Astrocyte (in vitro differentiated cells and primary cell): Measurements from ENCODE around the gene ABHD17B. TPM values are rescaled to one million over a fixed set of nuclear protein-coding genes. Genes with fewer than 3 reads are reported as not detected.

Experiments used
- DNase-seq: peaks from one replicate; pipeline ENCODE4 v3.0.0-alpha.2; 2010; ENCODE audit warnings: low read depth
- FAIRE-seq: peaks from 2 replicates; lab custom pipeline; 2011; peaks lifted over from hg19 to GRCh38; lab: Jason Lieb, UNC
- H2AFZ ChIP-seq: 2 replicates; pipeline ENCODE4 v1.6.0; 2012; ENCODE audit warnings: low read depth, low read length, inconsistent platforms
- H3K27ac ChIP-seq: 2 replicates; pipeline ENCODE4 v1.5.1; 2011; ENCODE audit warnings: low read depth, low read length, inconsistent platforms
- H3K27me3 ChIP-seq: 2 replicates; pipeline ENCODE4 v1.6.0; 2011; ENCODE audit warnings: low read length, inconsistent platforms; ENCODE audit not compliant: insufficient read depth
- H3K36me3 ChIP-seq: 2 replicates; pipeline ENCODE4 v1.5.1; 2011; ENCODE audit warnings: low read length, inconsistent platforms; ENCODE audit not compliant: insufficient read depth
- H3K4me1 ChIP-seq: 2 replicates; pipeline ENCODE4 v1.5.1; 2011; ENCODE audit warnings: low read length, inconsistent platforms; ENCODE audit not compliant: insufficient read depth
- H3K4me2 ChIP-seq: 2 replicates; pipeline ENCODE4 v1.6.0; 2012; ENCODE audit warnings: low read length, inconsistent platforms
- H3K4me3 ChIP-seq: 2 replicates; pipeline ENCODE4 v1.5.1; 2011; ENCODE audit warnings: low read depth, mild to moderate bottlenecking, low read length, inconsistent platforms; ENCODE audit not compliant: insufficient read depth
- H3K79me2 ChIP-seq: 2 replicates; pipeline ENCODE4 v1.6.0; 2012; ENCODE audit warnings: mild to moderate bottlenecking, low read length, inconsistent platforms; ENCODE audit not compliant: insufficient read depth
- H3K9ac ChIP-seq: 2 replicates; pipeline ENCODE4 v1.6.0; 2012; ENCODE audit warnings: mild to moderate bottlenecking, low read length, inconsistent platforms
- H3K9me3 ChIP-seq: 2 replicates; pipeline ENCODE4 v1.5.1; 2012; ENCODE audit warnings: low read depth, mild to moderate bottlenecking, low read length, inconsistent platforms; ENCODE audit not compliant: insufficient read depth
- H4K20me1 ChIP-seq: 2 replicates; pipeline ENCODE4 v1.6.0; 2012; ENCODE audit warnings: low read length, inconsistent platforms; ENCODE audit not compliant: insufficient read depth
- H3K27ac Mint-ChIP-seq: one replicate; pipeline ENCODE4 v1.8.0; 2021; ENCODE audit warnings: mild to moderate bottlenecking, mixed read lengths; ENCODE audit not compliant: unreplicated experiment
- H3K27me3 Mint-ChIP-seq: one replicate; pipeline ENCODE4 v1.8.0; 2021; ENCODE audit warnings: low read depth, mixed read lengths; ENCODE audit not compliant: unreplicated experiment
- H3K36me3 Mint-ChIP-seq: one replicate; pipeline ENCODE4 v1.8.0; 2021; ENCODE audit warnings: low read depth, mixed read lengths; ENCODE audit not compliant: unreplicated experiment
- H3K4me1 Mint-ChIP-seq: one replicate; pipeline ENCODE4 v1.8.0; 2021; ENCODE audit warnings: low read depth, mixed read lengths; ENCODE audit not compliant: unreplicated experiment
- H3K4me3 Mint-ChIP-seq: one replicate; pipeline ENCODE4 v1.8.0; 2021; ENCODE audit warnings: mild to moderate bottlenecking, moderate library complexity, mixed read lengths; ENCODE audit not compliant: unreplicated experiment
- H3K9me3 Mint-ChIP-seq: one replicate; pipeline ENCODE4 v1.8.0; 2021; ENCODE audit warnings: mild to moderate bottlenecking, mixed read lengths; ENCODE audit not compliant: unreplicated experiment
- CTCF ChIP-seq: IDR thresholded peaks from 2 replicates; pipeline ENCODE4 v1.5.1; 2011; ENCODE audit warnings: low read depth, mild to moderate bottlenecking, inconsistent platforms, low read length, moderate library complexity; ENCODE audit not compliant: insufficient read depth
- EZH2 ChIP-seq: IDR thresholded peaks from 2 replicates; pipeline ENCODE4 v1.6.1; 2012; ENCODE audit warnings: mild to moderate bottlenecking, low read length, inconsistent platforms; ENCODE audit not compliant: insufficient read depth
- total RNA-seq: library from RNA; stranded (reverse); gene quantifications from 2 replicates; pipeline ENCODE4 v1.2.1, GENCODE V29; 2021

The ABHD17B gene
- total RNA-seq, 1 donor from 2014 or later, result 21.3 TPM

GRCh38 chr9:71875345-71875744 is 35.6 kb downstream of the ABHD17B start:
- H2AFZ ChIP-seq, result no peak overlapping the region
- FAIRE-seq (no peak), DNase-seq (no peak)
- no peaks in the 10 kb centered on the region for H3K36me3 ChIP-seq
- H3K27me3 ChIP-seq, result no peaks in the 10 kb centered on the region
- no peaks in the 10 kb centered on the region for H3K9me3 ChIP-seq
- peaks cover 62% of the 10 kb centered on the region for H3K79me2 ChIP-seq
- H3K27ac Mint-ChIP-seq, result no peak overlapping the region
- H3K4me1 ChIP-seq, result no peaks in the 10 kb centered on the region
- H3K9ac ChIP-seq, result no peak overlapping the region
- peaks cover 6% of the 10 kb centered on the region for H3K9me3 Mint-ChIP-seq
- no peak overlapping the region for H3K4me3 Mint-ChIP-seq
- no peak overlapping the region for H3K4me2 ChIP-seq
- TF ChIP-seq CTCF (no peak), EZH2 (no peak)
- no peak overlapping the region for H3K27ac ChIP-seq
- H3K27me3 Mint-ChIP-seq, result no peaks in the 10 kb centered on the region
- H4K20me1 ChIP-seq, result peaks cover 27% of the 10 kb centered on the region
- no peaks in the 10 kb centered on the region for H3K4me1 Mint-ChIP-seq
- peaks cover 6% of the 10 kb centered on the region for H3K36me3 Mint-ChIP-seq
- no peak overlapping the region for H3K4me3 ChIP-seq

DNA sequence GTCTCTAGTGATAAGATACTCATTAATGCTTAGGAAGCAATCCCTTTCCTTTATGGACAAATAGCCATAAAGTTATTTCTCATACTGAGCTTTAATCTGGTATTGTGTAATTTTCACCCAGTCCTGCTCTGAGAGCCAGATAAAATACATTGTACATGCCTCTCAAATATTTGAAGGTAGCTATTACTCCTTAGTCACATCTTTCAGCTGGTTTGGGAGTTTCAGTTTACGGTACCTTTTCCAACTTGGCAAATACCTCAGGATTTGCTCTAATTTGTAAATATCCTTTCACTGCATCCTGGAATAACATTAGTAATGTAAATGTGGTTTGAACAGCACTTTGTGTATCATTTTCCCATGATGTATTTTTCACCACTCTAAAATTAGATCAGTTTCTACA is 47.4 kb downstream of the ABHD17B start:
- FAIRE-seq, result peak; percentile 50
- Histone ChIP-seq H3K27ac (no peak overlapping the region), H4K20me1 (no peaks in the 10 kb centered on the region), H3K79me2 (no peaks in the 10 kb centered on the region), H3K9me3 (no peaks in the 10 kb centered on the region), H3K4me1 (no peaks in the 10 kb centered on the region), H3K4me2 (no peak overlapping the region), H2AFZ (no peak overlapping the region), H3K36me3 (peaks cover 4% of the 10 kb centered on the region), H3K4me3 (no peak overlapping the region), H3K9ac (no peak overlapping the region), H3K27me3 (no peaks in the 10 kb centered on the region)
- H3K27me3 Mint-ChIP-seq, result no peaks in the 10 kb centered on the region
- H3K27ac Mint-ChIP-seq, result no peak overlapping the region
- H3K4me3 Mint-ChIP-seq, result no peak overlapping the region
- peaks cover 3% of the 10 kb centered on the region for H3K4me1 Mint-ChIP-seq
- H3K36me3 Mint-ChIP-seq, result peaks cover 21% of the 10 kb centered on the region
- H3K9me3 Mint-ChIP-seq, result peaks cover 7% of the 10 kb centered on the region
- peak; percentile 60 for DNase-seq
- TF ChIP-seq CTCF (no peak), EZH2 (no peak)

DNA sequence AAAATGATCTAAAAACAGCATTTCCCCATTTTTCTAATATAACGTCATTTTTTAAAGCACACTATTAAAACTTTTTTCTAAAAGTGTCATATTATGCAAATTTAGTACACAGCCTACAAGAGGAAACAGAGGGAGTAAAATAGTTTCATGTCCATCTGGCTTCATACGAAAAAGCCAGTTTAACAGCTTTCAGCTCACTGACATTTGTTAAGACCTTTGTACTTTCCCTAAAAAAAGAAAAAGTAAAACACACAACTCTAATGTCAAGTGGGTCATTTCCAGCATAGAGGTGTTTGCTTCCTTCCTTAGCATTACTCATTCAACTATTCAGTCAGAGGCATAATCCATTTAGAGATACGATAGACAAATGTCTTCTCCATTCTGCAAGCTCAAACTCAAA is 49.4 kb downstream of the ABHD17B start:
- Histone ChIP-seq H3K4me1 (no peaks in the 10 kb centered on the region), H3K4me2 (no peak overlapping the region), H3K36me3 (peaks cover 2% of the 10 kb centered on the region), H3K27ac (no peak overlapping the region), H3K9me3 (no peaks in the 10 kb centered on the region), H3K27me3 (no peaks in the 10 kb centered on the region), H4K20me1 (no peaks in the 10 kb centered on the region), H3K9ac (no peak overlapping the region), H3K79me2 (no peaks in the 10 kb centered on the region), H3K4me3 (no peak overlapping the region), H2AFZ (no peak overlapping the region)
- Mint-ChIP-seq H3K4me3 (no peak overlapping the region), H3K9me3 (peaks cover 7% of the 10 kb centered on the region), H3K4me1 (peaks cover 4% of the 10 kb centered on the region), H3K36me3 (peaks cover 18% of the 10 kb centered on the region), H3K27me3 (no peaks in the 10 kb centered on the region), H3K27ac (no peak overlapping the region)
- TF ChIP-seq CTCF (no peak), EZH2 (no peak)
- no peak for DNase-seq
- no peak for FAIRE-seq
